NCI-H748 (cell line): ENCODE results near the gene SNX15.

Experiments used
- DNase-seq: peaks from one replicate; lab custom pipeline; 2025; ENCODE audit not compliant: unreplicated experiment; lab: John Stamatoyannopoulos, UW

Gene SNX15

GRCh38 chr11:65083834-65084597 lies 56.8 kb downstream of the SNX15 start, which contains the start of the genes CDCA5 and ZFPL1:
Gene CDCA5, minus strand, starts transcription at chr11:65084040. Its CDS starts 62 bp downstream, at chr11:65083978.
Gene ZFPL1, plus strand, starts transcription at chr11:65084222. Its CDS starts 477 bp downstream, at chr11:65084699.
- DNase-seq: peak; percentile 96

GRCh38 chr11:65084598-65085375 lies 57.5 kb downstream of the SNX15 start:
- DNase-seq: no peak

- no peak for DNase-seq
Observed at GRCh38 chr11:65085446-65085845, 58.2 kb downstream of the SNX15 start.

GRCh38 chr11:65086809-65087208 lies 59.6 kb downstream of the SNX15 start:
- no peak for DNase-seq

GRCh38 chr11:65087216-65087615 lies 60.0 kb downstream of the SNX15 start:
- DNase-seq: no peak

DNA sequence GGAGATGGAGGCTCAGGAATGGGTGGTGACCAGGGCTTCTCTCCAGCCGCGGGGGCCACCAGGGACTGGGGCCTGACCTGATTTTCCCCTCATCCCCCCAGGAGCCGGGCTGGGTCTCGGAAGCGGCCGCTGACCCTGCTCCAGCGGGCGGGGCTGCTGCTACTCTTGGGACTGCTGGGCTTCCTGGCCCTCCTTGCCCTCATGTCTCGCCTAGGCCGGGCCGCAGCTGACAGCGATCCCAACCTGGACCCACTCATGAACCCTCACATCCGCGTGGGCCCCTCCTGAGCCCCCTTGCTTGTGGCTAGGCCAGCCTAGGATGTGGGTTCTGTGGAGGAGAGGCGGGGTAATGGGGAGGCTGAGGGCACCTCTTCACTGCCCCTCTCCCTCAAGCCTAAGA lies 60.6 kb downstream of the SNX15 start:
- no peak for DNase-seq

GRCh38 chr11:65089621-65090020 lies 62.4 kb downstream of the SNX15 start:
- DNase-seq: no peak
